ENCODE measurements around the gene IL17C. TPM values are rescaled to one million over a fixed set of nuclear protein-coding genes. Genes with fewer than 3 reads are reported as not detected.

The IL17C gene
- total RNA-seq, 1 donor from 2014 or later: not detected

DNA sequence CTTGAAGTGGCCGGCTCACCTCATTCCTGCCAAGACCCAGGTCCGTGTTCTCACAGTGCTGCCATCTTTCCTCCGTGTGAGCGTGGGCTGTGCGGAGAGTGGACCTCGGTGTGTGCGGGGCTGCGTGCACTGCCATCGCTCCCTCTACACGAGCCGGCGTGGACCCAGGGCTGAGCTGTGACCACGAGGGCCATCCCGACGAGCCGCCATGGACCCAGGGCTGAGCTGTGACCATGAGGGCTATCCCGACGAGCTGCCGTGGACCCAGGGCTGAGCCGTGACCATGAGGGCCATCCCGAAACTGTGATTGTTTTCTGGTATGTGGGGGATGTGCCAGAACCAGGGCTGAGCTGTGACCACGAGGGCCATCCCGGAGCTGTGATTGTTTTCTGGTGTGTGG lies 33.4 kb downstream of the IL17C start:
- Histone ChIP-seq H3K9me3 (no peaks in the 10 kb centered on the region), H3K36me3 (no peaks in the 10 kb centered on the region), H3K27me3 (no peaks in the 10 kb centered on the region), H3K27ac (no peak overlapping the region), H3K4me1 (no peaks in the 10 kb centered on the region), H3K4me3 (no peak overlapping the region)
- DNase-seq (ENCODE audit: low spot score in 2 of 2): no peak
- intact Hi-C loops (cut with DNase I): no loop called here
- TF ChIP-seq, protein P1, sequence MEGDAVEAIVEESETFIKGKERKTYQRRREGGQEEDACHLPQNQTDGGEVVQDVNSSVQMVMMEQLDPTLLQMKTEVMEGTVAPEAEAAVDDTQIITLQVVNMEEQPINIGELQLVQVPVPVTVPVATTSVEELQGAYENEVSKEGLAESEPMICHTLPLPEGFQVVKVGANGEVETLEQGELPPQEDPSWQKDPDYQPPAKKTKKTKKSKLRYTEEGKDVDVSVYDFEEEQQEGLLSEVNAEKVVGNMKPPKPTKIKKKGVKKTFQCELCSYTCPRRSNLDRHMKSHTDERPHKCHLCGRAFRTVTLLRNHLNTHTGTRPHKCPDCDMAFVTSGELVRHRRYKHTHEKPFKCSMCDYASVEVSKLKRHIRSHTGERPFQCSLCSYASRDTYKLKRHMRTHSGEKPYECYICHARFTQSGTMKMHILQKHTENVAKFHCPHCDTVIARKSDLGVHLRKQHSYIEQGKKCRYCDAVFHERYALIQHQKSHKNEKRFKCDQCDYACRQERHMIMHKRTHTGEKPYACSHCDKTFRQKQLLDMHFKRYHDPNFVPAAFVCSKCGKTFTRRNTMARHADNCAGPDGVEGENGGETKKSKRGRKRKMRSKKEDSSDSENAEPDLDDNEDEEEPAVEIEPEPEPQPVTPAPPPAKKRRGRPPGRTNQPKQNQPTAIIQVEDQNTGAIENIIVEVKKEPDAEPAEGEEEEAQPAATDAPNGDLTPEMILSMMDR (IDR thresholded peaks at IDR 0.05): no peak

DNA sequence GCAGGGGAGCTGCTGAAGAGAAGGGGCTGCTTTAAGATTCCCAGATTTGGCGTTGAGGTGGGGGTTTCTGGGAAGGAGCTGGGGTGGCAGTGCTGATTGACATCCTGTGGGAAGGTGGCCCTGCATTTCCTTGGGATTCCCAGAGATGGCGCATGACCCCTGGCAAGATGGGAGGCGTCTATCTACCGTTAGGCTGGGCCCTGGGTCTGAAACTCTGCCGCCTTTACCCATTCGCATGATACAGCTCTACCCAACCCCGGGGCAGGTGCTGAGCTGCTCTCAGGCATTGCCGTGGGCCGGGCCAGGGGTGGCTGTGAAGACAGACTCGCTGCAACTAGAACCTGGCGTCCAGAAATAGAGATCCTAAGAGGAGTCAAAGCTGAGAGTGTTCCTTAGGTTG lies 34.4 kb downstream of the IL17C start:
- H3K4me3 ChIP-seq: no peak overlapping the region
- intact Hi-C loops (cut with DNase I): no loop called here

DNA sequence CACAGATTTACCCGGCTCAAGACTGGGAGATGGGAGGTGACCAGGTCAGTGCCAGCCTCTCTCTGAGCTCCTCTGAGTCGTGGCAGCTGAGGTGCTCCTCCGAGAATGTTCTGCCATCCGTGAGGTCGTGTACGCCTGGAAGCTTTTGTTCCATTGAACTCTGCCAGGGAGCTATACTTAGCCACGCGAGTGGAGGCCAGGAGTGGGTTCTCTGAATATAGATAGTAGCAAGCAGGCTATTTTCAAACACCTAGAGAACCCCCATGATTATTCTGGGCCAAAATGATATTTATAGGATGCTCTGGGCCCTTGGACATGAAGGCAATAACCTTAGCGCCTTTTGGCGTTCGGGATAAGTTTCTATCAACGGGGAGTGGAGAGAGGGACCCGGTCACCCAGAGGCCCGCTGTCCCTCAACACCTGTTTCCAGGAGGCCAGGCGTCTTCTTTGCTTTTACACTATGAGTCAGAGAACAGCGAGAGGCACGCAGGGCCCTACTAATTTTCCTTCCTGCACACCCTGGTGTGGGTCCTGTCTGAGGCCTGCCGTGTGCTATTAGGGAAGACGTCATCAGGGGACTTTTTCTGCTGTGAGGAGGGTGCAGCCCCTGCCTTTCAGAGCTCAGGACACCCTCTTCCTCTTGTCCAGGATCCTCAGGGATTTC lies 35.5 kb downstream of the IL17C start:
- no peak overlapping the region for H3K4me3 ChIP-seq
- H3K27ac ChIP-seq: no peak overlapping the region
- DNase-seq (ENCODE audit: low spot score in 2 of 2): no peak
- TF ChIP-seq, protein P1 (IDR thresholded peaks at IDR 0.05): no peak
- H3K9me3 ChIP-seq: no peaks in the 10 kb centered on the region
- no peaks in the 10 kb centered on the region for H3K4me1 ChIP-seq
- H3K27me3 ChIP-seq: peaks cover 7% of the 10 kb centered on the region
- H3K36me3 ChIP-seq: no peaks in the 10 kb centered on the region
- intact Hi-C loops (cut with DNase I): no loop called here

More for the DNA sequence above, 34.4 kb downstream of the IL17C start:
- DNase-seq (ENCODE audit: low spot score in 2 of 2): no peak
- no peaks in the 10 kb centered on the region for H3K36me3 ChIP-seq
- H3K9me3 ChIP-seq: no peaks in the 10 kb centered on the region
- H3K27me3 ChIP-seq: peaks cover under 1% of the 10 kb centered on the region
- H3K4me1 ChIP-seq: no peaks in the 10 kb centered on the region
- TF ChIP-seq, protein P1 (IDR thresholded peaks at IDR 0.05): no peak
- H3K27ac ChIP-seq: no peak overlapping the region

DNA sequence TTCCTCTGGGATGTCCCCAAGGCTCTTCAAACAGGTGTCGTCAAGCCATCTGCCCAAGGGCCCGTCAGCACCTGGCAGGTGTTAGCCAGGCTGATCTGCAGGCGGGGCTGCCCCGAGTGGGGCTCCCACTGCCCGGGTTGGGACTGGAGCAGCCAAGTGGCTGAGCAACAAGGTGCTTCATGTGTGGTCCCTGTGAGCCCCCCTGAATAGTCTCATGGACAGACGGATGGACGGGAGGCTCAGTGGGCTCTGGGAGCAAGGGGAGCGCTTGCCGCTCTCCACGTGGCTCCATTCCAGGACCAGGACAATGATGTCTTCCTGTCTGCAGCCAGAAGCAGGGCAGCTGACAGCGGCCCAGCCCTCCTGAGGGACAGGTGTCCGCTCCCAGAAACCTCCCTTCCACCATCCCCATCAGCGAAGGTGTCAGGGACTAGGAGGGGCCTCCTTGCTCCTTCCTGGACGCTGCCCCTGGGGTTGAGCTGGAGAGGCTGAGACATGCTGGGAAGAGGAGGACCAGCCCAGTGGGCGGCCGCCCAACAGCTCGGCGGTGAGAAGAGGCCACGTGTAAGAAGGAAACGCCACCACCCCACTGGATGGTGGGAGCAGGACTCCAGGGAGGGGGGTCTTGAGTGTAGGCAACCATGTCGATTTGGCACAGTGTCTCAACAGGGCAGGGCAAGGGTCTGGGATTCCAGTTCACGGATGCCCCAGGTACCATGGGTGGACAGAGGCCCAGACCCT lies 38.3 kb downstream of the IL17C start:
- intact Hi-C loops (cut with DNase I): no loop called here
- DNase-seq (ENCODE audit: low spot score in 2 of 2): no peak
- Histone ChIP-seq H3K4me3 (no peak overlapping the region), H3K4me1 (no peaks in the 10 kb centered on the region), H3K36me3 (no peaks in the 10 kb centered on the region), H3K9me3 (no peaks in the 10 kb centered on the region), H3K27me3 (peaks cover 7% of the 10 kb centered on the region), H3K27ac (no peak overlapping the region)
- TF ChIP-seq, protein P1 (IDR thresholded peaks at IDR 0.05): no peak

DNA sequence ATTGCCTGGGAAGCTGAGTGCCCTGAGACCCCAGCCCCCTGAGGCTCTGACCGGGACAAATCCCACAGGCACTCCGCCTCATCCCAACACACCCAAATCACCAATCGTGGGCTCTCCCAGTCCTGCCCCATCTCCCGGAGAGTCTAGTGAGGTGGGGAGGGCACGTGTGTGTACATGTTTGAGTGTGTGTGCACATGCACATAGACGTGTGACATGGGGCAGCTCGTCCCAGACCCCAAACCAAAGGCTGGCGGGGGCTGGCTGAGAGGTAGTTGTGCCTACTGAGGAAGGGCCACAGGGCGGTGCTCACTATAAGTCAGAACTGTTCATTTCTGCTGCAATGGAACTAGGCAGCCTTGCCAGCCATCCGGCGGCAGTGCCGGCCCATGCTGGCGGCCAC lies 39.3 kb downstream of the IL17C start:
- intact Hi-C loops (cut with DNase I): no loop called here
- peaks cover 7% of the 10 kb centered on the region for H3K27me3 ChIP-seq
- TF ChIP-seq, protein P1 (IDR thresholded peaks at IDR 0.05): no peak

More for the DNA sequence above, 39.3 kb downstream of the IL17C start:
- Histone ChIP-seq H3K9me3 (no peaks in the 10 kb centered on the region), H3K4me3 (no peak overlapping the region), H3K4me1 (no peaks in the 10 kb centered on the region), H3K27ac (no peak overlapping the region), H3K36me3 (no peaks in the 10 kb centered on the region)
- DNase-seq (ENCODE audit: low spot score in 2 of 2): no peak

Measured in ascending aorta (tissue), 2 donors.